Measurements from ENCODE around the gene TRIM50.
"Not testable (repeated sequence)": the region's sequence is repeated elsewhere in the genome, so short reads cannot be mapped to it uniquely, and the experiment has no call there.

DNA sequence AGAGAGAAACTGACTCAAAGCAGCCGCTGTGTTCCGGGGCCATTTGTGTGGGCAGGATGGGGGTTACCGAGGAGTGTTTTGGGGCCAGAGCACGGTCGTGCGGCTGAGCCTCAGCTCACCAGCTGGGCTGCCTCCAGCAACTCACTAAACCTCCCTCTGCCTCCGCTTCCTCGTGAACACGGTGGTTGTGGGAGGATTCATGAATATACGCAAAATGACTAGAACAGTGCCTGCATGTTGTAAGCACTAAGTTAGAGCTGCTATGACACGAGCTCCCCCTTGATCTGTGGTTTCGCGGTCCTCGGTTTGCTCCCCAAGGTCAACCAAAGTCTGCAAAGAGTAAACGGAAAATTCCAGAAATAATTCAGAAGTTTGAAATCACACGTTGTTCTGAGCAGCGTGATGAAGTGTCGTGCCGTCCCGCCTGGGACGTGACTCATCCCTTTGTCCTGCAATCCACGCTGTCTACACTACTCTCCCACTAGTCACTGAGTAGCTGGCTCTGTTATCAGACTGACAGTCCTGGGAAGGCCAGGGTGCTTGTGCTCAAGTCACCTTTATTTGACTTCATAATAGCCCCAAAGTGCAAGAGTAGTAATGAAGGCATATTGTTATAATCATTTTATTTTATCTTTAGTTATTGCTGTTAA lies 61.0 kb downstream of the TRIM50 start:
- TF ChIP-seq, protein P1, sequence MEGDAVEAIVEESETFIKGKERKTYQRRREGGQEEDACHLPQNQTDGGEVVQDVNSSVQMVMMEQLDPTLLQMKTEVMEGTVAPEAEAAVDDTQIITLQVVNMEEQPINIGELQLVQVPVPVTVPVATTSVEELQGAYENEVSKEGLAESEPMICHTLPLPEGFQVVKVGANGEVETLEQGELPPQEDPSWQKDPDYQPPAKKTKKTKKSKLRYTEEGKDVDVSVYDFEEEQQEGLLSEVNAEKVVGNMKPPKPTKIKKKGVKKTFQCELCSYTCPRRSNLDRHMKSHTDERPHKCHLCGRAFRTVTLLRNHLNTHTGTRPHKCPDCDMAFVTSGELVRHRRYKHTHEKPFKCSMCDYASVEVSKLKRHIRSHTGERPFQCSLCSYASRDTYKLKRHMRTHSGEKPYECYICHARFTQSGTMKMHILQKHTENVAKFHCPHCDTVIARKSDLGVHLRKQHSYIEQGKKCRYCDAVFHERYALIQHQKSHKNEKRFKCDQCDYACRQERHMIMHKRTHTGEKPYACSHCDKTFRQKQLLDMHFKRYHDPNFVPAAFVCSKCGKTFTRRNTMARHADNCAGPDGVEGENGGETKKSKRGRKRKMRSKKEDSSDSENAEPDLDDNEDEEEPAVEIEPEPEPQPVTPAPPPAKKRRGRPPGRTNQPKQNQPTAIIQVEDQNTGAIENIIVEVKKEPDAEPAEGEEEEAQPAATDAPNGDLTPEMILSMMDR (IDR thresholded peaks at IDR 0.05) = not testable (repeated sequence)
- TF ChIP-seq SIN3A (IDR thresholded peaks at IDR 0.05; ENCODE audit: borderline replicate concordance, insufficient read depth, low read depth, low read length); TCF7L2 (IDR thresholded peaks at IDR 0.05; ENCODE audit: low read depth, low read length): not testable (repeated sequence)
